AG09309 (cell line): ENCODE data around the gene RNF212.

Experiments used
- DNase-seq: peaks from one replicate; pipeline ENCODE4 v3.0.0-alpha.2; 2010; ENCODE audit warnings: low read depth
- H3K4me3 ChIP-seq: 2 replicates; pipeline ENCODE4 v1.5.1; 2011; ENCODE audit warnings: mild to moderate bottlenecking, low read depth, low read length, moderate library complexity; ENCODE audit not compliant: control insufficient read depth
- CTCF ChIP-seq: IDR thresholded peaks from 2 replicates; pipeline ENCODE4 v1.5.1; 2011; ENCODE audit warnings: mild to moderate bottlenecking, low read depth, low read length, inconsistent platforms; ENCODE audit not compliant: insufficient read depth, control insufficient read depth; ENCODE audit errors: missing control alignments

The RNF212 gene

DNA sequence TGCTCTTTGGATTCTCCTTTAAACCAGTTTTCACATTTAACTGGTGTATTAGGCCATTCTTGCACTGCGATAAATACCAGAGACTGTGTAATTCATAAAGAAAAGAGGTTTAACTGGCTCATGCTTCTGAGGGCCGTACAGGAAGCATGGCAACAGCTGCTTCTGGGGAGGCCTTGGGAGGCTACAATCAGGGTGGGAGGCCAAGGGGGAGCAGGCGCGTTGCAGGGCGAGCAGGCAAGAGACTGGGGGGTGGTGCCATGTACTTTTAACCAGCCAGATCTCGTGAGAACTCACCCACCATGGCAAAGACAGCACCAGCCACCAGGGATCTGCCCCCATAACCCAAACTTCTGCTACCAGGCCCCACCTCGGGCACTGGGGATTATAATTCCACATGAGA is 38.1 kb downstream of the RNF212 start:
- no peak for DNase-seq
- no peak for TF ChIP-seq CTCF
- no peak overlapping the region for H3K4me3 ChIP-seq

DNA sequence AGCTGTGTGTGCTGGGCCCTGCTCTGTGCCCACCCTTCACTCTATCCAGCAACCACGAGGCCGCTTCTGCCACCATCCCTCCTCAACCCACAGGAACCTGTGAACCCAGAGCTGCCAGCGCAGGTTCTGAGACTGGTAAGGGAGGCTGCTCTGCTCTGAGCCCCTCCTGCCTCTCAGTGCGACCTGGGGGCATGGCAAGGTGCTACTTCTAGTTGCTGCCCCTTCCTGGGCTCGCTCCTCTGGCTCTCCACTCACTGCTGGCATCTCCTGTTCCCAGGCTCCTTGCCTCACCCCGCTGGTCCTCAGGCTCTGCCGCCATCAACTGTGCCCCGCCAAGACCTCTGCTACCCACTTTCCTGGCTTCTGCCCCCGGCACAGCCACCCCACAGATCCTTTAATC is 39.3 kb downstream of the RNF212 start:
- no peak for TF ChIP-seq CTCF
- no peak overlapping the region for H3K4me3 ChIP-seq
- no peak for DNase-seq

- H3K4me3 ChIP-seq, result no peak overlapping the region
- TF ChIP-seq CTCF, result peak; percentile 89
- peak; percentile 11 for DNase-seq
These were observed 40.4 kb downstream of the RNF212 start for GRCh38 chr4:1072830-1073446.

DNA sequence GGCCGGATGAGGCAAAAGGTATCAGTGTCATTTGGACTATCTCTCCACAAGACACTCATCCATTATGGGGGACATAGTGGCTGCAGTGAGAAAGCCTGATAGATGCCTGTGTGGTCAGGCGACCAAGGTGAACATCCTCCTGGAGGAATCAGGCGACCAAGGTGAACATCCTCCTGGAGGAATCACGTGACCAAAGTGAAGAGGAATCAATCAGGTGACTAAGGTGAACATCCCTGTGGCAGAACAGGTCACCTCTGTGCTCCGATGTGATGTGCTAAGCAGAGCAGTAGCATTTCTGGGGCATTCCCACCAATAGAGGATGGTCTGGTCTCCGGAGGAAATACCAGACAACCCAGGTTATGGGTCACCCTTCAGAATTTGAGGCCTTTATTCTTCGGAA is 44.0 kb downstream of the RNF212 start:
- DNase-seq, result no peak
- TF ChIP-seq CTCF, result no peak
- H3K4me3 ChIP-seq, result no peak overlapping the region

DNA sequence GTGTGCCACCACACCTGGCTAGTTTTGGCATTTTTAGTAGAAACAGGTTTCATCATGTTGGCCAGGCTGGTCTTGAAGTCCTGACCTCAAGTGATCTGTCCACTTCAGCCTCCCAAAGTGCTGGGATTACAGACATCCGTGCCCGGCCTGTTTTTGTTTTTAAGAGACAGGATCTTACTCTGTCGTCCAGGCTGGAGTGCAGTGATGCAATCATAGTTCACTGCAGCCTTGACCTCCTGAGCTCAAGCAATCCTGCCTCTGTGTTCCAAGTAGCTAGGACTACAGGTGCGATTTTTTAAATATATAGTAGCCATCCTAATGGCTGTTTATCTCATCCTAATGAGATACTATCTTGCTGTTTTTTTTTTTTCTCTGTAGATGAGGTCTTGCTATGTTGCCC is 47.6 kb downstream of the RNF212 start:
- no peak for DNase-seq
- no peak overlapping the region for H3K4me3 ChIP-seq
- TF ChIP-seq CTCF, result no peak

- no peak for TF ChIP-seq CTCF
- no peak for DNase-seq
- H3K4me3 ChIP-seq, result no peak overlapping the region
These were observed 50.9 kb downstream of the RNF212 start for GRCh38 chr4:1062419-1062818.

GRCh38 chr4:1061760-1062159 is 51.6 kb downstream of the RNF212 start:
- no peak overlapping the region for H3K4me3 ChIP-seq
- DNase-seq, result no peak
- TF ChIP-seq CTCF, result no peak
